Gastroesophageal sphincter (tissue), 3 donors: Measurements from ENCODE around the gene LFNG.

Experiments used
- CTCF ChIP-seq, 4 experiments: fragments of 200-600 bp in 2 of 4; fragments of 450-650 bp in 2 of 4; sonication (generic) in 1 of 4; IDR thresholded peaks; one replicate each; pipeline ENCODE4 v1.5.1; 2017 to 2019; ENCODE audit warnings: antibody characterized with exemption in 4 of 4, mild to moderate bottlenecking in 2 of 4, moderate library complexity in 2 of 4
- EP300 ChIP-seq: sonication (generic); formaldehyde crosslinking; IDR thresholded peaks from one replicate; pipeline ENCODE4 v1.6.1; 2017; ENCODE audit warnings: antibody characterized with exemption, mild to moderate bottlenecking
- POLR2A ChIP-seq, 2 donors: fragments of 450-650 bp; IDR thresholded peaks; one replicate each; pipeline ENCODE4 v1.6.1; 2017; ENCODE audit warnings: antibody characterized with exemption in 2 of 2, mild to moderate bottlenecking in 2 of 2, moderate library complexity in 1 of 2
- POLR2AphosphoS5 ChIP-seq: sonication (generic); formaldehyde crosslinking; IDR thresholded peaks from one replicate; pipeline ENCODE4 v1.6.1; 2017; ENCODE audit warnings: antibody characterized with exemption

- TF ChIP-seq POLR2AphosphoS5 = no peak
- TF ChIP-seq CTCF (IDR thresholded peaks at IDR 0.05) = no peak
- TF ChIP-seq EP300 = no peak
- no peak for TF ChIP-seq POLR2A (IDR thresholded peaks at IDR 0.05)
Measured at GRCh38 chr7:2470204-2471021, 49.2 kb upstream of the LFNG start.
